Measurements from ENCODE around the gene CDR2.
"Not testable (repeated sequence)": the region's sequence is repeated elsewhere in the genome, so short reads cannot be mapped to it uniquely, and the experiment has no call there.

The CDR2 gene

DNA sequence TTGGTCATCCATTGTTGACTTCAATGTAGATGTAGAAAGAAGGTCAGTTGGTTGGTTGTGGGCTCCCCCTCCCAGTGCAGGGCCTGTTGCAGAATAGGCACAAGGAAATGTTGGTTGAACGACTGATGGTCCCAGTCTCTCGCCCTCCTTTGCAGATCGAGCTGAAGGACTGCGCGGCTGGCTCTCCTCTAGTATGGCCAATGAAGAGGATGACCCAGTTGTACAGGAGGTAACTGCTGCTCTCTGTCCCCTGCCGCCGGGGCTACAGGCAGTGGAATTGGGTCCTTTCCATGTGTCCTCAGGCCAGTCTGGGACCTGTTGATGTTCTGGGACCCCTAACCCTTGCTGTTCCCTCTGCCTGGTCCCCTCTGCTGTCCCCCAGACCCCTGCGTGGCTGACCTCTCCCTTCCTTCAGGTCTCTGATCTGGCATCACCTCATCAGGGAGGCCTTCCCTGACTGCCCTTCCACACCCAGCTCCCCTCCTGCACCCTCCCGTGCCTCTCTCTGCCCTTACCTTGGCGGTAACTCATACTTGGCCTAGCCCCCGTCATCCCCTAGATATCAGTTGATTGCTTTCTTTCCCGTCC, 71.5 kb downstream of the CDR2 start:
- no peak overlapping the region for H3K4me3 Mint-ChIP-seq
- no peaks in the 10 kb centered on the region for H3K27me3 Mint-ChIP-seq
- no peak for DNase-seq
- H3K36me3 Mint-ChIP-seq (ENCODE audit: low read depth): peaks cover 96% of the 10 kb centered on the region
- no peaks in the 10 kb centered on the region for H3K9me3 Mint-ChIP-seq
- peak overlapping the region; percentile 37 for H3K27ac Mint-ChIP-seq
- H3K4me1 Mint-ChIP-seq (ENCODE audit: low read depth): peaks cover 47% of the 10 kb centered on the region

DNA sequence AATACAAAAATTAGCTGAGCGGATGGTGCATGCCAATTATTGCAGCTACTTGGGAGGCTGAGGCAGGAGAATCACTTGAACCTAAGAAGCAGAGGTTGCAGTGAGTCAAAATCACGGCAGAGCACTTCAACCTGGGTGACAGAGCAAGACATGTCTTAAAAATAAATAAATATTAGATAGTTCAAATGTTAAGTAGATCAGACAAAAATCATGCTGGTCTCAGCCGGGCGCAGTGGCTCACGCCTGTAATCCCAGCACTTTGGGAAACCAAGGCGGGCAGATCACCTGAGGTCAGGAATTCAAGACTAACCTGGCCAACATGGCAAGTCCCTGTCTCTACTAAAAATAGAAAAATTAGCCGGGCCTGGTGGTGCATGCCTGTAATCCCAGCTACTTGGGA, 73.0 kb downstream of the CDR2 start:
- peaks cover 88% of the 10 kb centered on the region for H3K36me3 Mint-ChIP-seq (ENCODE audit: low read depth)
- not testable (repeated sequence) for H3K4me3 Mint-ChIP-seq, H3K9me3 Mint-ChIP-seq, H3K27me3 Mint-ChIP-seq, DNase-seq
- H3K27ac Mint-ChIP-seq: peak overlapping the region; percentile 66
- peaks cover 49% of the 10 kb centered on the region for H3K4me1 Mint-ChIP-seq (ENCODE audit: low read depth)

DNA sequence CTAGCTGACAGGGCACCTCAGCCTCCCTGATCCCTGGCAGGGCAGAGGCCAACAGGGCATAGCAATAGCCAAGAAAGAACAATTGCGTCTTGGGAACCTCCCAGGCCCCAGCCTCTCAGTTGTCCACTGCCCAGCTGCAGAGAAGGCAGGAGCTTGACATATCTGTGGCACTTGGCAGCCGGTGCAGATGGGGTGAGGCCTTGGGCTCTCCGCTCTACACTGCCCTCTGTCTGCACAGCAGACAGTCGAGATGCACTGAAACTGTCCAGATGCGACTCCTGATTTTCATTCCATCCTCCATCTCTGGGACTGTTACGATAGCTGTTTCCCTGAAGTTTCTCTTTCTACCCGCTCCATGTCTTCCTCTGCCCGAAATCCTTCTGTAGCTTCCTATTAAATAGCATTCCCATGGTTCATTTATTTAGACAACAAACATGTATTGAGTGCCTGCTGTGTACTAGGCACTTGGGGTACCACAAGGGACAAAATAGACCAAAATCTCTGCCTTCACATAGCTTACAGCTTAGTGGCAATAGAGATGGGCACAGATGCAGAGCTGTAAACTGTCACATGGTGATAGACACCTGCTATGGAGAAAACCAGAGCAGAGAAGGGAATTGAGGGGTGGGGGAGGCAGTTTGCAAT, 73.9 kb downstream of the CDR2 start:
- no peaks in the 10 kb centered on the region for H3K27me3 Mint-ChIP-seq
- H3K4me1 Mint-ChIP-seq (ENCODE audit: low read depth): peaks cover 54% of the 10 kb centered on the region
- H3K4me3 Mint-ChIP-seq: peak overlapping the region; percentile 53
- peak overlapping the region; percentile 66 for H3K27ac Mint-ChIP-seq
- H3K36me3 Mint-ChIP-seq (ENCODE audit: low read depth): peaks cover 79% of the 10 kb centered on the region
- no peaks in the 10 kb centered on the region for H3K9me3 Mint-ChIP-seq
- DNase-seq: peak; percentile 56

DNA sequence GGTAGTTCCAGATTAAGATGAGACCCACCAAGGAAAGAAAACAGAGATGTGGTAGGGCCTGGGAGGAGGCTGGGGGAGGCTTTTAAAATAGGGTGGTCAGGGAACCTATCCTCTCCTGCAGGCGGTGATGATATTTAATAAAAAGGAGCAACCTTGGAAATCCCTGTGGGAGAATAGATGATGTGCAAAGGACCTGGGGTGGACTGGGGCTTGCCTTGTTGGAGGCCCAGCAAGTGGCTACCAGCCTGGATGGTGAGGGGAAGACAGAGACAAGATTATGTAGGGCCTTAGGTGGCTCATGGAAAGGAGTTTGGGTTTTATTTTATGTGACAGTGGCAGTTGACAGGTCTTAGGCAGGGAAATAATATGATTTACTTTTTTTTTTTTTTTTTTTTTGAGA, 75.4 kb downstream of the CDR2 start:
- Mint-ChIP-seq H3K4me1 (ENCODE audit: low read depth) (peaks cover 51% of the 10 kb centered on the region), H3K9me3 (no peaks in the 10 kb centered on the region), H3K4me3 (peak overlapping the region; percentile 95), H3K36me3 (ENCODE audit: low read depth) (peaks cover 64% of the 10 kb centered on the region), H3K27ac (peak overlapping the region; percentile 99), H3K27me3 (no peaks in the 10 kb centered on the region)
- no peak for DNase-seq

DNA sequence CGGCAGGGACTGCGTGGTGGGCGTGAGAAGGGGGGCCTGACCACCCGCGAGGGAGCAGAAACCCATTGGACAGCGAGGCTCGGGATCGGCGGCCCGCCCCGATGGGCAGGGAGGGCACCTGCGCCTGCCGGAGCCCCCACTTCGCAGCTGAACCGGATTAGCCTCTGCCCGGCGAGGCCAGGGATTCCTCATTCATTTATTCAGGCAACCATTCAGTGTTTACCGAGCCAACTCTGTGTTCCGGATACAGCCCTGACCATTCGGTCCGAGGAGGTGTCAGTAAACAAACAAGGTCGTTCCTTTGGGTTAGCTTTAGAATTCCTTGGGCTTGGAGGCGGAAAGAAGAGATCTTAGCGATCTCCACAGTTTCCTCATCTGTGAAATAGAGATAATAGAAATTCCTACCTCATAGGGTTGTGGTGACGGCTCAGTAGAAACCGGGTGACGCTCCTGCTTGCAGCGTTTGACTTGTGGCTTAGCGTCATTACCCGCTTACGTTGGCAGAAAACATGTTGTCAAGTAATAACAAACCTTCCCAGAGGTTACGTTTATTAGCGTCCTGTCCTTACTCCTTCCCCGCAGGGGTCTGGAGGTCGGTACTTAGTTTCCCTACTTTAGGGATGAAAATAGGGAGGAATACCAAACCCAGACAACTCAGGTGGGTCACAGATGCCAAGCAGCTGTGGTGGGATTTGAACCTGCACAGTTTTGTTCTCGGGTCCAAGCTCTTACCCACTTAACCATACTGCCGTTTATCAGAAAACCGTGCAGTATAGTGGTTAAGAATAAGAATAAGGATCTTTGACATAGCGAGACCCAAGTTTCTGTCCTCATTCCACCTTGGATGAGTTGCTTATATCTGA, 76.3 kb downstream of the CDR2 start:
- H3K36me3 Mint-ChIP-seq (ENCODE audit: low read depth): peaks cover 54% of the 10 kb centered on the region
- no peaks in the 10 kb centered on the region for H3K27me3 Mint-ChIP-seq
- peak overlapping the region; percentile 99 for H3K27ac Mint-ChIP-seq
- peak overlapping the region; percentile 95 for H3K4me3 Mint-ChIP-seq
- no peaks in the 10 kb centered on the region for H3K9me3 Mint-ChIP-seq
- DNase-seq: peak; percentile 77
- peaks cover 48% of the 10 kb centered on the region for H3K4me1 Mint-ChIP-seq (ENCODE audit: low read depth)

DNA sequence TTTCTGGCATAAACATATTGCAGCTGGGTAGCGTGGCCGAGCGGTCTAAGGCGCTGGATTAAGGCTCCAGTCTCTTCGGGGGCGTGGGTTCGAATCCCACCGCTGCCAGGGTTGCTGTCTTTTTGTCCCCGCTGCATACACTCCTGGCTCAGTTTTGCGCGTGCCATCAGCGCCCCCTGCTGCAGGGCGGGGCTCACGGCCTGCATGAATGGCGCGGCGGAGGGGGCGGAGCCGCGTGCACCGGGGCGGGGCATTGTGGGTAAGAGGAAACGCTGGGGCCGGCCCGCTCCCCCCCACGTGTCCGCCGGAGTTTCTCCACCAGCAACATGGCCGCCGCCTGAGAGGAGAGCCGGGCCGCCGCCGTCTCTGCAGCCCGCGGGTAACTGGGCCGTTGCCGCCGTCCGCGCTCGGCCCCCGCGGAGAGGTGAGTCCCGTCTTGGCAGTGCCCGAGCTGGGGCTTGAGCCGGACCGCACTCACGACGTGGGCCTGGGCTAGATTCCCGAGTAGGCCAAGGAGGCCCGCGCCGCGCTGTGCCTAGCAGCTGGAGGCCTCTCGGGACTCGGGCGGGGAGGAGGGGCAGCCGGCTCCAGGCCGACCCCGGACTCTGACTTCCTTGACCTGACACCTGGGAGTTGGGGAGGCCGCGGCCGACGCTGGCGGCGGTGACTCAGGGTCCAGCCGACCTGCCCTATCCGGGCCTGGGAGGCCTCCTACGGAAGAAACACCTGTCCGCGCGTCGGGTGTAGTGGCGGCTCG, 77.1 kb downstream of the CDR2 start, which contains the start of gene POLR3E:
POLR3E (plus strand) TSS at position 296 of the 757 bp plus-strand sequence. CDS start 5,560 bp downstream, outside the sequence.
- peak within 1 kb of the TSS; percentile 99 for H3K27ac Mint-ChIP-seq
- H3K36me3 Mint-ChIP-seq (ENCODE audit: low read depth): peaks cover 46% of the 10 kb centered on the region
- DNase-seq: peak; percentile 100
- peak within 1 kb of the TSS; percentile 95 for H3K4me3 Mint-ChIP-seq
- peaks cover 42% of the 10 kb centered on the region for H3K4me1 Mint-ChIP-seq (ENCODE audit: low read depth)
- H3K9me3 Mint-ChIP-seq: no peaks in the 10 kb centered on the region
- H3K27me3 Mint-ChIP-seq: no peaks in the 10 kb centered on the region

DNA sequence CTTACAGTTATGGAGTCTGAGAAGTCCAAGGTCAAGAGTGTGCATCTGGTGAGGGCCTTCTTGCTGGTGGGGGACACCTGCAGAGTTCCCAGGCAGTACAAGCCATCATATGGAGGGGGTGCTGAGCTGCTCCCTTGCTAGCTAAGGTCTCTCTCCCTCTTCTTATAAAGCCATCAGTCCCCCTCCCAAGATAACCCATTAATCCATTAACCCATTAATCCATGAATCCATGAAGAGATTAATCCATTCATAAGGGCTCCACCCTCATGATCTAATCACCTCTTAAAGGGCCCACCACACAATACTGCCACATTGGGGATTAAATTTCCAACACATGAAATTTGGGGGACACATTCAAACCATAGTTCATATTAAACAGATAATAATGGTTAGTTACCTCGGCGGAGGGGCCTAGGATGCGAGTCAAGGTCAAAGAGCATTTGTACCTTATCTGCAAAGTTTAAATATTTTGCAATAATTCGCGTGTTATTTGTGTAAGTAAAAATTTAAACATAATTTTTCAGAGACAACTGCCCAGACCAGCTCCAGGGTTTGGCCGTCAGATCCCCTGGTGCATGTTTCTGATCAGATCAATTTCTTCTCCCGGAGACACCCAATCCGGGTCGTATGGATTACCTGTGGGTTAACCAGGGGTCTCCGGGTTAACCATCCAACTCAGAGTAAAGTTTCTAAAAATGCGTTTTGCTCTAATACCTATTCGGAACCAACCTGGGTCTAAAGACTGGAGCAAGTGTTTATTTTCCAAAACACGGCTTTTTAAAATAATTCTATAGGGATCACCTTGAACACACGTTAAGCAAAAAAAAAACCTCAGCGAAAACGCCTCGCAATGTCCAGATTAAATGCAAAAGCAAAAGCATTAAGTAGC, 78.0 kb downstream of the CDR2 start:
- Mint-ChIP-seq H3K4me1 (ENCODE audit: low read depth) (peaks cover 38% of the 10 kb centered on the region), H3K27me3 (no peaks in the 10 kb centered on the region), H3K27ac (peak overlapping the region; percentile 99), H3K36me3 (ENCODE audit: low read depth) (peaks cover 41% of the 10 kb centered on the region), H3K4me3 (peak overlapping the region; percentile 95), H3K9me3 (no peaks in the 10 kb centered on the region)
- peak; percentile 42 for DNase-seq
